Activated gamma-delta T cell (primary cell): ENCODE data around the gene NTRK2.

ENCODE experiments used
- DNase-seq: peaks from one replicate; lab custom pipeline; 2025; lab: John Stamatoyannopoulos, UW

The NTRK2 gene

GRCh38 chr9:84850830-84851392 is 181.4 kb downstream of the NTRK2 start:
- no peak for DNase-seq

GRCh38 chr9:84851935-84852585 is 182.5 kb downstream of the NTRK2 start:
- no peak for DNase-seq

- DNase-seq, result no peak
These were observed 183.2 kb downstream of the NTRK2 start for GRCh38 chr9:84852617-84853301.

GRCh38 chr9:84856181-84856632 is 186.7 kb downstream of the NTRK2 start:
- DNase-seq, result no peak

GRCh38 chr9:84857211-84857610 is 187.7 kb downstream of the NTRK2 start:
- no peak for DNase-seq

GRCh38 chr9:84858364-84858763 is 188.8 kb downstream of the NTRK2 start:
- DNase-seq, result no peak

- no peak for DNase-seq
These were observed 191.0 kb downstream of the NTRK2 start for GRCh38 chr9:84860249-84861115.

- no peak for DNase-seq
These were observed 191.9 kb downstream of the NTRK2 start for GRCh38 chr9:84861455-84861854.

- DNase-seq, result no peak
These were observed 192.8 kb downstream of the NTRK2 start for GRCh38 chr9:84862308-84862707.

GRCh38 chr9:84862810-84863287 is 193.3 kb downstream of the NTRK2 start:
- DNase-seq, result no peak

GRCh38 chr9:84863372-84863771 is 193.8 kb downstream of the NTRK2 start:
- no peak for DNase-seq

GRCh38 chr9:84866396-84867175 is 197.1 kb downstream of the NTRK2 start:
- no peak for DNase-seq

- DNase-seq, result no peak
These were observed 197.7 kb downstream of the NTRK2 start for GRCh38 chr9:84867186-84867585.

- DNase-seq, result no peak
These were observed 199.6 kb downstream of the NTRK2 start for GRCh38 chr9:84869091-84869490.

GRCh38 chr9:84871983-84872382 is 202.5 kb downstream of the NTRK2 start:
- no peak for DNase-seq

GRCh38 chr9:84874022-84874421 is 204.5 kb downstream of the NTRK2 start:
- DNase-seq, result no peak

GRCh38 chr9:84874596-84874995 is 205.1 kb downstream of the NTRK2 start:
- no peak for DNase-seq

GRCh38 chr9:84875193-84875592 is 205.7 kb downstream of the NTRK2 start:
- DNase-seq, result no peak

- no peak for DNase-seq
These were observed 210.1 kb downstream of the NTRK2 start for GRCh38 chr9:84879631-84880030.

- no peak for DNase-seq
These were observed 211.3 kb downstream of the NTRK2 start for GRCh38 chr9:84880835-84881234.

- DNase-seq, result no peak
These were observed 217.3 kb downstream of the NTRK2 start for GRCh38 chr9:84886866-84887265.
